Breast epithelium (tissue), 3 donors: ENCODE data around the gene CCL19.

Experiments
- POLR2A ChIP-seq: fragments of 450-650 bp; IDR thresholded peaks from one replicate; pipeline ENCODE4 v1.6.1; 2016; ENCODE audit warnings: antibody characterized with exemption, mild to moderate bottlenecking, moderate library complexity
- POLR2AphosphoS5 ChIP-seq, 3 donors: sonication (generic); formaldehyde crosslinking; IDR thresholded peaks; one replicate each; pipeline ENCODE4 v1.6.1; 2017; ENCODE audit warnings: antibody characterized with exemption in 3 of 3
- TF ChIP-seq, protein P1 (sequence below), 3 donors: fragments of 450-650 bp; IDR thresholded peaks; one replicate each; pipeline ENCODE4 v1.5.1; 2016 to 2017; ENCODE audit warnings: antibody characterized with exemption in 3 of 3, mild to moderate bottlenecking in 3 of 3, moderate library complexity in 3 of 3

- TF ChIP-seq POLR2A, result no peak
- TF ChIP-seq, protein P1, sequence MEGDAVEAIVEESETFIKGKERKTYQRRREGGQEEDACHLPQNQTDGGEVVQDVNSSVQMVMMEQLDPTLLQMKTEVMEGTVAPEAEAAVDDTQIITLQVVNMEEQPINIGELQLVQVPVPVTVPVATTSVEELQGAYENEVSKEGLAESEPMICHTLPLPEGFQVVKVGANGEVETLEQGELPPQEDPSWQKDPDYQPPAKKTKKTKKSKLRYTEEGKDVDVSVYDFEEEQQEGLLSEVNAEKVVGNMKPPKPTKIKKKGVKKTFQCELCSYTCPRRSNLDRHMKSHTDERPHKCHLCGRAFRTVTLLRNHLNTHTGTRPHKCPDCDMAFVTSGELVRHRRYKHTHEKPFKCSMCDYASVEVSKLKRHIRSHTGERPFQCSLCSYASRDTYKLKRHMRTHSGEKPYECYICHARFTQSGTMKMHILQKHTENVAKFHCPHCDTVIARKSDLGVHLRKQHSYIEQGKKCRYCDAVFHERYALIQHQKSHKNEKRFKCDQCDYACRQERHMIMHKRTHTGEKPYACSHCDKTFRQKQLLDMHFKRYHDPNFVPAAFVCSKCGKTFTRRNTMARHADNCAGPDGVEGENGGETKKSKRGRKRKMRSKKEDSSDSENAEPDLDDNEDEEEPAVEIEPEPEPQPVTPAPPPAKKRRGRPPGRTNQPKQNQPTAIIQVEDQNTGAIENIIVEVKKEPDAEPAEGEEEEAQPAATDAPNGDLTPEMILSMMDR (IDR thresholded peaks at IDR 0.05), result no peak
- TF ChIP-seq POLR2AphosphoS5 (IDR thresholded peaks at IDR 0.05), result no peak
These were observed 19.8 kb downstream of the CCL19 start for GRCh38 chr9:34671307-34671706.
